Astrocyte of the cerebellum (primary cell): ENCODE results near the gene SLC22A12.

Experiments
- DNase-seq: peaks from one replicate; pipeline ENCODE4 v3.0.0-alpha.2; 2011; ENCODE audit warnings: low read depth
- H3K4me3 ChIP-seq: 2 replicates; pipeline ENCODE4 v1.5.1; 2011; ENCODE audit warnings: mild to moderate bottlenecking, low read depth, low read length, moderate library complexity
- in situ Hi-C: cut with HindIII; loops from 2 replicates; pipeline ENCODE4 v1.10.0; 2017; ENCODE audit warnings: low sequenced_read_pairs
- TF ChIP-seq, protein P1 (sequence below): IDR thresholded peaks from 2 replicates; pipeline ENCODE4 v1.5.1; 2012; ENCODE audit warnings: low read length, low read depth, moderate library complexity, mild to moderate bottlenecking; ENCODE audit errors: missing control alignments

The SLC22A12 gene

DNA sequence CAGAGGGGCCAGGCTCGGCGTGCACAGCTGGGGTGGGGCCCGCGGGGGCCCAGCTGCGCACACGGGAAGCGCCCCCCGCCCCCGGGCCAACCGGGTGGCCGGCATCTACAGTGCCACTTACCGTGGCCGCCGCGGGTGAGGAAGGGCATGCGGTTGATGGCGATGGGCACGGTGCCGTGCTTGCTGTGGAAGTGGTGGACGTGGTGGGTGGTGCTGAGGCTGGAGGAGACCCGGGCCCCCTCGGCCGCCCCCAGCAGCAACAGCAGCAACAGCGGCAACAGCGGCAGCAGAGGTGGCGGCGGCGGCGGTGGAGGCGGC is 51.4 kb downstream of the SLC22A12 start:
- no peak for DNase-seq
- TF ChIP-seq, protein P1, sequence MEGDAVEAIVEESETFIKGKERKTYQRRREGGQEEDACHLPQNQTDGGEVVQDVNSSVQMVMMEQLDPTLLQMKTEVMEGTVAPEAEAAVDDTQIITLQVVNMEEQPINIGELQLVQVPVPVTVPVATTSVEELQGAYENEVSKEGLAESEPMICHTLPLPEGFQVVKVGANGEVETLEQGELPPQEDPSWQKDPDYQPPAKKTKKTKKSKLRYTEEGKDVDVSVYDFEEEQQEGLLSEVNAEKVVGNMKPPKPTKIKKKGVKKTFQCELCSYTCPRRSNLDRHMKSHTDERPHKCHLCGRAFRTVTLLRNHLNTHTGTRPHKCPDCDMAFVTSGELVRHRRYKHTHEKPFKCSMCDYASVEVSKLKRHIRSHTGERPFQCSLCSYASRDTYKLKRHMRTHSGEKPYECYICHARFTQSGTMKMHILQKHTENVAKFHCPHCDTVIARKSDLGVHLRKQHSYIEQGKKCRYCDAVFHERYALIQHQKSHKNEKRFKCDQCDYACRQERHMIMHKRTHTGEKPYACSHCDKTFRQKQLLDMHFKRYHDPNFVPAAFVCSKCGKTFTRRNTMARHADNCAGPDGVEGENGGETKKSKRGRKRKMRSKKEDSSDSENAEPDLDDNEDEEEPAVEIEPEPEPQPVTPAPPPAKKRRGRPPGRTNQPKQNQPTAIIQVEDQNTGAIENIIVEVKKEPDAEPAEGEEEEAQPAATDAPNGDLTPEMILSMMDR, result no peak
- no peak overlapping the region for H3K4me3 ChIP-seq
- in situ Hi-C loops, result loop anchor here (25.0 kb wide), 1 partner anchor 430 kb away; the partner anchor contains the start of gene FERMT3

DNA sequence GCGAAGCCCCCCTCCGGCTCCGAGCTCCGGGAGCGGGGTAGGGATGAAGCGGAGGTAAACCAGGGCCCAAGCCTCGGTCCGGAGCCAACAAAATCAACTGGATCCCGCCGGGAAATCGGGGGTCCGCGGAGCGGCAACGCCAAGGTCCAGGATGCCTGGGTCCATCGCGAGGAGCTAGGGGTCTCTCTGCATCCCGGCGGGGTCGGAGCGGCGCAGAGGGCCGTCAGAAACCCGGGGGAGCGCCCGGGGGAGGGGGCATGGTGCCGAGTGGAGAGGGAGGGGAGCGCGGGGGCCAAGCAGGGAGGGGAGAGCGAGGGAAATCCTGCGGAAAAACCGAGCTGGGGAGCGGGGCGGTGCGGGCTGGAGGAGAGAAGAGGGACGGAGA is 51.8 kb downstream of the SLC22A12 start:
- TF ChIP-seq, protein P1, result no peak
- no peak overlapping the region for H3K4me3 ChIP-seq
- DNase-seq, result no peak
- in situ Hi-C loops, result loop anchor here (25.0 kb wide), 1 partner anchor 431 kb away; the partner anchor contains the start of gene FERMT3

DNA sequence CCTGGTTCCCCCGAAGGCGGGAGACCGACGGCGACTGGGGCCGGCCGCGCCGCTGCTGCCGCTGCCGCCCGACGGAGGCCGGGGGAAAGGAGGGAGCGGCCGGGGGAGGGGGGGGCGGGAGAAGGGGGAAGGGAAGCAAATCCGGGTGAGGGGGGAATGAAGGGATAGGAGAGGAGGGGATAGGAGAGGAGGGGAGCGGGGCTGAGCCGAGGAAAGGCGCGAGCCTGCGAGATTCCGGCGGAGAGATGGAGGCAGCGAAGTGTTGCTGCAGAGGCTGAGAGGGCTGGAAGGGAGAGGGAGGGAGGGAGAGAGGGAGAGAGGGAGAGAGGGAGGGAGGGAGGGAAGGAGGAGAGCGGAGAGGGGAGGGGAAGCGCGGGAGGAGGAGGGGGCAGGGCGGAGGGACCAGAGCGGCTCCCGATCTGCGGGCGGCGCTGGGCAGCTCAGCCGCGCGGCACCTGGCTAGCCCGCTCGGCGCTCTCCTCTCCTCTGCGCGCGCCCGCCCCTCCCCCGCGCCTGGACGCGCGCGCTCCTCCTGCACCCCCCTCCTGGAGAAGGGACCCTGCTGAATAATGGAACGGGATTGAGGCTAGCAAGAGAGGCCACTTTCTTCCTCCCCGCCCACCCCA is 52.3 kb downstream of the SLC22A12 start:
- H3K4me3 ChIP-seq, result no peak overlapping the region

DNA sequence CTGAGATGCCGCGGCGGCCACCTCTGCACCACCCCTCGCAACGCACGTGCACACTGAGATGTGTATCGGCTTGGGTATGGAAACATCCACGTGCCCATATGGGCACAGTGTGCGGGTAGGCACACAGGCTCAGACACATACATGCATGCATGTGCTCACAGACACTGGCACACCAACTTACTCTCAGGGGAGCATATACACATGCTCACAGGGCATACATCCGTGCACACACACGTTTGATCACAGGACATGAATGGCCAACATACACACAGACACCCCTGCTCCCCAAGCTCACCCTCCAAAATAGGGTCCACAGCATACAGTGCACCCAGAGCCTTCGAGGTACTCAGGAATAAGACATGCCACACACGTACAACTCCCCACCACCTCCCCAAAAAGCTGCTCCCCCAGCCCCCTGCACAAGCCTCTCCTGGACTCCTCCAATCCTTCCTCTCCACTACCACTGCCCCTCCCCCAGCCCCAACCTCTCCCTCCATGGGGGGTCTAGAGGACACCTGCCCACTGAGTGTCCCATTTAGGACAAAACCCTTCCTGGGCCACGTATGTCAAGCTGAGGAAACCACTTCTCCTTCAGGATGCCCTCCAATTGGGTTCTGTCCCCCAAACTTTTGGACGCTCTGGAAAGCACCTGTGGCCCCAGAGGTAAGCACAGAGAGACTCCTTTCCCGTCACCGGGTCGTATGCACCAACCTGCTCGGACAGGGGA is 53.1 kb downstream of the SLC22A12 start:
- no peak overlapping the region for H3K4me3 ChIP-seq
- in situ Hi-C loops, result loop anchor here (25.0 kb wide), 1 partner anchor 432 kb away; the partner anchor contains the start of gene FERMT3
- DNase-seq, result no peak
- TF ChIP-seq, protein P1, result no peak

More for the DNA sequence above, 52.3 kb downstream of the SLC22A12 start:
- TF ChIP-seq, protein P1, result no peak
- no peak for DNase-seq
- in situ Hi-C loops, result loop anchor here (25.0 kb wide), 1 partner anchor 431 kb away; the partner anchor contains the start of gene FERMT3

DNA sequence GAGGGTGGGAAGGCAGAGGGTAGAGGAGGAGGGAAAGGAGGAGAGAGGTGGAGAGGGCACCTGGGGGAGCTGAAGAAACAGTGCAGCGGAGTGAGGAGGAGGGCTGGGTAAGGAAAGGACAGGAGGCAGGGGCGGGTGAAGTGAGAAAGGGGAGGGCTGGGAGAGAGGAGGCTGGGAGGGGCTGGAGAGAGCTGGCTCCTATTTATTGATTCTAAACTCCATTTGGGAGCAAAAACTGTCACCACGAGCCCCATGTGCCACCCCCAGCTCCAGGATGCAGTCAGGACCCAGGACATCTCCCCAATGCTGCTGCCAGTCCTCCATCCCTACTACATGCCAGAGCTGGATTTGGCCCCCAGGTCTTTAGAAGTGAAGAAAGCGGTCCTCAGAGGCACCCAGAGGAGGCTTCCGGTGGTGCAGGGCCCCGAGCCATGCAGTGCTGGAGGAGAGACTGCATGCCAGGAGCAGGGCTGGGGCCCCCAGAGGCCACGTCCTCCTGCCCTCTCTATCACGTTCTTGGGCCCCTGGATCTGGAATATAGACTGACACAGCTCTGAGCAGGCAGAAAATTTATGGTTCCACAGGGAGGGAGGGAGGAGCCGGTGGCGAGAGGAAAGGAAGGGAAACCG is 53.7 kb downstream of the SLC22A12 start:
- in situ Hi-C loops, result loop anchor here (25.0 kb wide), 1 partner anchor 432 kb away; the partner anchor contains the start of gene FERMT3
- TF ChIP-seq, protein P1, result no peak
- no peak for DNase-seq
- no peak overlapping the region for H3K4me3 ChIP-seq

DNA sequence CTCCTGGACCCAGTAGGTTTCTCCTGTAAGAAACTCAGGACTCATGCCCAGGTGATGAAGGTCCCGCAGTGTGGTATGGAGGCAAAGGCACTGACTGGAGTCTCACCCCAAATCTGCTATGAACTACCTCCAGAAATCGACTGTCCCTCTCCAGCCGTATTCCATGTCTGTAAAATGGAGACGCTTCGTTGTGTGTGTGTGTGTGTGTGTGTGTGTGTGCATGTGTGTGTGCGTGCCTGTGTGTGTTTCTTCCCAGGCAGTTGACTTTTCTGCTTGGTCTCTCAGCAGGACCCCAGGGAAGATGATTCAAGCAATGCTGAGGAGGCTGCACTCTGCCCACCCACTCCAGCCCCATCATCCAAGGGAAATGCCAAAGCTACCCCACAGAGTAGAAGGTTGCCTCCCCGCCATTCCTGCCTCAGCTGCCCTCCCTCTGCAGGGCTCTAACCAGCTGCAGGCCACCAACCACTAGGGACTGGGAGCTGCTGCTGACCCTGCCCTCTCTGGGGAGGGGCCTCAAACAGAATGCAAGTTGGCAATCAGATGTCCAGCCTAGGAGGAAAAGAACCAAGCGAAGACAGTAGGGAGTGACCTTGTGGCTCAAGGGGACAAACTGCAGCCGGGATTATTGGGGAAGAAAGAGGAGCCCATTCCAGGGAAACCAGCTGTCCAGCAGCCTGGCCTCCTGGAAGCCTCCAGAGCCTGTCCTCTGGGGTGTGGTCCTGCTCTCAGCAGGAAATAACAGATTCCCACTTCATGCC is 56.2 kb downstream of the SLC22A12 start:
- H3K4me3 ChIP-seq, result no peak overlapping the region

More for the DNA sequence above, 56.2 kb downstream of the SLC22A12 start:
- DNase-seq, result no peak
- in situ Hi-C loops, result loop anchor here (25.0 kb wide), 1 partner anchor 435 kb away; the partner anchor contains the start of gene FERMT3
- TF ChIP-seq, protein P1, result no peak
